ENCODE data around the gene PI4KA.

- TF ChIP-seq POLR2A (IDR thresholded peaks at IDR 0.05) (no peak), CTCF (IDR thresholded peaks at IDR 0.05 in 8 of 11, conservative IDR thresholded peaks at IDR 0.05 in 3 of 11) (no peak), POLR2AphosphoS5 (IDR thresholded peaks at IDR 0.05) (no peak)
Measured at GRCh38 chr22:20740222-20740951, 118.2 kb downstream of the PI4KA start.

All from spleen (tissue), 7 donors.